CD8-positive, alpha-beta memory T cell (primary cell): ENCODE data around the gene ZMYND15. TPM values are rescaled to one million over a fixed set of nuclear protein-coding genes. Genes with fewer than 3 reads are reported as not detected.
A peak's percentile ranks its signal among the peaks of the same experiment; 100 is the strongest.
"Not testable (repeated sequence)": the region's sequence is repeated elsewhere in the genome, so short reads cannot be mapped to it uniquely, and the experiment has no call there.

ENCODE experiments used
- CTCF ChIA-PET: fragments of 350-600 bp; sonication (Branson Sonifier 250); formaldehyde crosslinking; loops from one replicate; lab custom pipeline; 2021; ENCODE audit warnings: antibody characterized with exemption; lab: Charles Lee
- POLR2A ChIA-PET: fragments of 350-600 bp; sonication (Branson Sonifier 250); formaldehyde crosslinking; loops from one replicate; lab custom pipeline; 2021; ENCODE audit warnings: antibody characterized with exemption; lab: Charles Lee
- DNase-seq, 5 donors: peaks; one replicate each; pipeline versions ENCODE4 v3.0.0 to v3.0.0-alpha.2; 2020 to 2022; ENCODE audit warnings: mixed read lengths in 1 of 5
- H3K27ac ChIP-seq: one replicate; pipeline ENCODE4 v1.7.0; 2013; ENCODE audit warnings: low read depth, mild to moderate bottlenecking, low read length, moderate library complexity
- H3K27me3 ChIP-seq: 2 replicates; pipeline ENCODE4 v1.7.0; 2013; ENCODE audit warnings: low read length, mild to moderate bottlenecking; ENCODE audit not compliant: insufficient read depth, poor library complexity, severe bottlenecking
- H3K36me3 ChIP-seq: 2 replicates; pipeline ENCODE4 v1.7.0; 2013; ENCODE audit warnings: mild to moderate bottlenecking, low read length, moderate library complexity; ENCODE audit not compliant: insufficient read depth
- H3K4me1 ChIP-seq: 2 replicates; pipeline ENCODE4 v1.7.0; 2013; ENCODE audit warnings: mild to moderate bottlenecking, low read length, moderate library complexity; ENCODE audit not compliant: insufficient read depth
- H3K4me3 ChIP-seq: 2 replicates; pipeline ENCODE4 v1.7.0; 2013; ENCODE audit warnings: mild to moderate bottlenecking, low read length
- H3K9me3 ChIP-seq: 2 replicates; pipeline ENCODE4 v1.7.0; 2013; ENCODE audit warnings: mild to moderate bottlenecking, low read length
- H3K27ac Mint-ChIP-seq, 8 donors: one replicate each; pipeline ENCODE4 v1.8.0; 2020 to 2021; ENCODE audit warnings: mixed read lengths in 8 of 8, mild to moderate bottlenecking in 6 of 8, inconsistent platforms in 3 of 8, moderate library complexity in 3 of 8
- H3K27me3 Mint-ChIP-seq, 2 donors: one replicate each; pipeline ENCODE4 v1.8.0; 2020 to 2021; ENCODE audit warnings: mixed read lengths in 2 of 2, mild to moderate bottlenecking in 1 of 2, moderate library complexity in 1 of 2
- H3K36me3 Mint-ChIP-seq, 3 donors: one replicate each; pipeline ENCODE4 v1.8.0; 2020 to 2021; ENCODE audit warnings: mixed read lengths in 3 of 3, inconsistent platforms in 1 of 3, mild to moderate bottlenecking in 1 of 3
- H3K4me1 Mint-ChIP-seq, 3 donors: one replicate each; pipeline ENCODE4 v1.8.0; 2020 to 2021; ENCODE audit warnings: mixed read lengths in 3 of 3, inconsistent platforms in 1 of 3, mild to moderate bottlenecking in 1 of 3
- H3K4me3 Mint-ChIP-seq, 7 donors: one replicate each; pipeline ENCODE4 v1.8.0; 2020 to 2021; ENCODE audit warnings: mixed read lengths in 7 of 7, mild to moderate bottlenecking in 6 of 7, moderate library complexity in 4 of 7, inconsistent platforms in 2 of 7
- H3K9me3 Mint-ChIP-seq, 5 donors: one replicate each; pipeline ENCODE4 v1.8.0; 2020 to 2022; ENCODE audit warnings: mixed read lengths in 5 of 5, mild to moderate bottlenecking in 3 of 5, moderate library complexity in 2 of 5, inconsistent platforms in 1 of 5
- polyA plus RNA-seq: library from polyadenylated mRNA; unstranded; fragments of 300-500 nt; fragmentation: Illumina TruSeq; gene quantifications from one replicate; pipeline ENCODE4 v1.2.3, GENCODE V29; 2021
- total RNA-seq, 2 experiments: library from RNA; stranded (reverse); gene quantifications; one replicate each; pipeline ENCODE4 v1.2.3, GENCODE V29; 2021

The ZMYND15 gene, protein sequence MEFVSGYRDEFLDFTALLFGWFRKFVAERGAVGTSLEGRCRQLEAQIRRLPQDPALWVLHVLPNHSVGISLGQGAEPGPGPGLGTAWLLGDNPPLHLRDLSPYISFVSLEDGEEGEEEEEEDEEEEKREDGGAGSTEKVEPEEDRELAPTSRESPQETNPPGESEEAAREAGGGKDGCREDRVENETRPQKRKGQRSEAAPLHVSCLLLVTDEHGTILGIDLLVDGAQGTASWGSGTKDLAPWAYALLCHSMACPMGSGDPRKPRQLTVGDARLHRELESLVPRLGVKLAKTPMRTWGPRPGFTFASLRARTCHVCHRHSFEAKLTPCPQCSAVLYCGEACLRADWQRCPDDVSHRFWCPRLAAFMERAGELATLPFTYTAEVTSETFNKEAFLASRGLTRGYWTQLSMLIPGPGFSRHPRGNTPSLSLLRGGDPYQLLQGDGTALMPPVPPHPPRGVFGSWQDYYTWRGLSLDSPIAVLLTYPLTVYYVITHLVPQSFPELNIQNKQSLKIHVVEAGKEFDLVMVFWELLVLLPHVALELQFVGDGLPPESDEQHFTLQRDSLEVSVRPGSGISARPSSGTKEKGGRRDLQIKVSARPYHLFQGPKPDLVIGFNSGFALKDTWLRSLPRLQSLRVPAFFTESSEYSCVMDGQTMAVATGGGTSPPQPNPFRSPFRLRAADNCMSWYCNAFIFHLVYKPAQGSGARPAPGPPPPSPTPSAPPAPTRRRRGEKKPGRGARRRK
- total RNA-seq (under 1 TPM in 1 of 2 experiments, not detected in 1; 0.09 TPM), polyA plus RNA-seq (not detected)

DNA sequence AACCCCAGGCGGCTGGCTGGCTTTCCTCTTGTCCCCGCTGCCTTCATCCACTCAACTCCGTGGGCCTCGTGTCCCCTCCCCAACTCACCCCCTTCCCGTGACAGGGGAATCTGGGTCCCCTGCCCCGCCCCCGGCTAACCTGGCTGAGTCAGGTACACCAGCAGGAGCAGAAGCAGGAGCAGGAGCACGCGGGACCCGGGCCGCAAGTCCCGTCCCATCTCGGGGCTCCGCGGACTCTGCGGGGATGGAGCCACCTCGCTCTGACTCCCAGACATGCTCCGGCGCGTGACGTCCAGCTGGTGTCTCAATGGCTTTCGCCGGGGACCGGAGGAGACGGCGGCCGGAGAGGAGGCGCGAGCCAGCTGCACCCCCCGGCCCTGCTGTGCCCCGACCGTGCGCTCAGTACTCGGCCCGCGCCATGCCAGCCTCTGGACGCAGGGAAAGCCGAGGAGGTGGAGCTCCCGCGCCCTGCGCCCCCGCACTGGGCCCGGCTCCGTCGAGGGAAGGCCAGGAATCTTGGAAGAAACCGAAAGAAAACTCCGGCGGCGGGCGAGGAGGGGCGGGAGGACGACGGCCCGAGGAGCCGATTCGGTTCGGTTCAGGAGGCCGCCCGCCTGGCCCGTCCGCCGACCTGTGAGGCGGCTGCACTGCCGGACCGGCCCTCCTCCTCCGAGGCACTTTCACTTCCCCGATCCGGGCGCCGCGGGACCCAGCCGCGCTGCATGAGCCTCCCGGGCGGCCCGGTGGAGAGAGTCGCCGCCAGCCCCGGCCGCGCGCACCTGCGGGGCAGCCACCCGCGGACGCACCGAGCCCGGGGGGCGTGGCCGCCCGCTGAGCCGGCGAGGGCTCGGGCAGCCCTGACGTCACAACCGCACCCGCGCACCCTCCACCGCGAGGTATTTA lies at the start of gene ZMYND15, which contains the start of gene CXCL16:
ZMYND15 (plus strand) TSS at position 712 of the 903 bp plus-strand sequence. CDS start 716 bp downstream, outside the sequence.
CXCL16 (minus strand) TSS at position 807 of the 903 bp plus-strand sequence; CDS start at position 218, 589 bp downstream.
- Mint-ChIP-seq H3K27ac (peak within 1 kb of the TSS; percentile 36 to 96 (median 90)), H3K27me3 (peaks cover 14% of the 10 kb centered on the region in 2 donors), H3K4me1 (peaks cover 17 to 19% (median 18%) of the 10 kb centered on the region in 3 donors), H3K9me3 (no peaks in the 10 kb centered on the region), H3K36me3 (peaks cover 0 to 6% (median 1%) of the 10 kb centered on the region in 3 donors), H3K4me3 (peak within 1 kb of the TSS; percentile 90 to 96 (median 94))
- Histone ChIP-seq H3K9me3 (no peaks in the 10 kb centered on the region), H3K27me3 (peaks cover 10% of the 10 kb centered on the region), H3K27ac (no peak within 1 kb of the TSS), H3K4me1 (peaks cover 18% of the 10 kb centered on the region), H3K4me3 (peak within 1 kb of the TSS; percentile 75), H3K36me3 (no peaks in the 10 kb centered on the region)
- peak; percentile 53 to 77 (median 69) for DNase-seq
- ChIA-PET CTCF (interaction anchor here (0.8 to 2.1 kb wide), 5 partner anchors 9 to 150 kb away, joined by 3 to 11 read pairs (median 3); partner anchors contain the start of genes ARRB2 and GLTPD2), POLR2A (no interaction called here)

DNA sequence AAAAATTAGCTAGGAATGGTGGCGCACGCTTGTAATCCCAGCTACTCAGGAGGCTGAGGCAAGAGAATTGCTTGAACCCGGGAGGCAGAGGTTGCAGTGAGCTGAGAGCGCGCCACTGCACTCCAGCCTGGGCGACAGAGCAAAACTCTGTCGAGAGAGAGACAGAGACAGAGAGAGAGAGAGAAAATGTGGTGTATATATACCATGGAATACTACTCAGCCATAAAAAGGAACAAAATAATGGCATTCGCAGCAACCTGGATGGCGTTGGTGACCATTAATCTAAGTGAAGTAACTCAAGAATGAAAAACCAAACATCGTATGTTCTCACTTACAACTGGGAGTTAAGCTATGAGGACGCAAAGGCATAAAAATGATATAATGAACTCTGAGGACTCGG lies 49.8 kb upstream of the ZMYND15 start:
- H3K9me3 Mint-ChIP-seq, H3K27me3 ChIP-seq, POLR2A ChIA-PET, H3K4me3 ChIP-seq, H3K27me3 Mint-ChIP-seq, H3K9me3 ChIP-seq, H3K27ac ChIP-seq, DNase-seq, H3K4me1 ChIP-seq, H3K27ac Mint-ChIP-seq, CTCF ChIA-PET: not testable (repeated sequence)
- Mint-ChIP-seq H3K36me3 (peaks cover 8 to 68% (median 29%) of the 10 kb centered on the region in 3 donors), H3K4me3 (peak overlapping the region in 1 of 7 donors; percentile 2), H3K4me1 (peaks cover 31 to 61% (median 39%) of the 10 kb centered on the region in 3 donors)
- H3K36me3 ChIP-seq, result peaks cover 22% of the 10 kb centered on the region

DNA sequence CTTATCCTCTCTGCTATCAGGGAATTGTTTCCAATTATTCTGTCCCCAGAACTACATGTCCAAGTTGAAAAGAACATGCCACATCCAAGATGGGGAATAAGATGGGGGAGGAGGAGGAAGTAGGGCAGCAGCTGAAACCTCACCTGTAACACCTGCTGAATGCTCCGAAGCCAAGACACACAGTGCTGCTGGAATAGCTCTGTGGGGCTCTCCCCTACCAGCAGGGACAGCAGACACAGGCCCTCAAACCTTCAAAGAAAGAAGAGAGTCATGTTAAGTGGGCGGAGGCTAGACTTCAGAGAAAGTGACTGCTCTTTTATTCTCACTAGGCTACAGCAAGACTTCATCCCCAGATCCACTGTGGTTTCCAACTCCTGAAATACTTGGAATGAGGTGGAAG lies 48.9 kb upstream of the ZMYND15 start:
- Mint-ChIP-seq H3K36me3 (peaks cover 8 to 61% (median 27%) of the 10 kb centered on the region in 3 donors), H3K27ac (peak overlapping the region in 2 of 8 donors; percentile 46 to 51), H3K9me3 (no peaks in the 10 kb centered on the region), H3K4me3 (no peak overlapping the region), H3K27me3 (no peaks in the 10 kb centered on the region), H3K4me1 (peaks cover 29 to 61% (median 39%) of the 10 kb centered on the region in 3 donors)
- H3K27ac ChIP-seq, result no peak overlapping the region
- no peaks in the 10 kb centered on the region for H3K9me3 ChIP-seq
- H3K4me3 ChIP-seq, result no peak overlapping the region
- ChIA-PET POLR2A (no interaction called here), CTCF (no interaction called here)
- peaks cover 18% of the 10 kb centered on the region for H3K36me3 ChIP-seq
- peaks cover 4% of the 10 kb centered on the region for H3K4me1 ChIP-seq
- no peak for DNase-seq
- H3K27me3 ChIP-seq, result no peaks in the 10 kb centered on the region

DNA sequence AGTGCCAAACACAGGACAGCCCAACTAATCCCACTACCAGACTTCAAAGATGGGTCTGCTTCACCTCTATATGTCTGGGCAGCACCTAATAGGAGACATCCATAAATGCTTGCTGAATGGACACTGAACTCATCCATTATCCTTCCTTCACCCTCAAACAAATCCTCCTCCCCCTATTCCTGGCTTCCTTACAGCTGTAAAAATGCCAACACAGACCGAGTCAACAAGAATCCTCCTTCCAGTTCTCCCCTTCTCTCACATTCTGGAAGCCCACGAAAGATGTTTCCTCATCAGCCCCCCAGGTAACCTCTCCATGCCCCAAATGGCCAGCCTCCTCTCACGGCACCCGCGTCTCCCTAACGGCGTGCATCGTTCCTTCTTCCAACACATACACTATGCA lies 47.9 kb upstream of the ZMYND15 start:
- DNase-seq, result no peak
- H3K36me3 Mint-ChIP-seq, result peaks cover 5 to 61% (median 25%) of the 10 kb centered on the region in 3 donors

DNA sequence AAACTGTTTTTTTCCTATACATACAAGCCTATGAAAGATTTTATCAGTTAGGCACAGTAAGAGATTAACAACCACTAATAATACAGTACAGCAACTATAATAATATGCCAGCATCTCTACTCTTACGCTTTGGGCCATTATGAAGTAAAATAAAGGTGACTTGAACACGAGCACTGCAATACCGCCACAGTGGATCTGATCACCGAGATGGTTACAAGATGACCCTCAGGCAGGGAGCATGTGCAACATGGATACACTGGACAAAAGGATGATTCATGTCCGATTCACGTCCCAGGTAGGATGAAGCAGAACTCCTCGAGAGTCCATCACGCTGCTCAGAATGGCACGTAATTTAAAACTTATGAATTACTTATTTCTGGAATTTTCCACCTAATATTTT lies 46.2 kb upstream of the ZMYND15 start:
- Histone ChIP-seq H3K27ac (no peak overlapping the region), H3K4me3 (no peak overlapping the region), H3K9me3 (no peaks in the 10 kb centered on the region), H3K27me3 (no peaks in the 10 kb centered on the region), H3K4me1 (peaks cover 17% of the 10 kb centered on the region), H3K36me3 (peaks cover 13% of the 10 kb centered on the region)
- POLR2A ChIA-PET, result no interaction called here
- H3K9me3 Mint-ChIP-seq, result no peaks in the 10 kb centered on the region
- CTCF ChIA-PET, result no interaction called here
- peaks cover 5 to 58% (median 25%) of the 10 kb centered on the region in 3 donors for H3K36me3 Mint-ChIP-seq
- H3K4me3 Mint-ChIP-seq, result no peak overlapping the region
- H3K27me3 Mint-ChIP-seq, result no peaks in the 10 kb centered on the region
- H3K27ac Mint-ChIP-seq, result peak overlapping the region in 5 of 8 donors; percentile 42 to 86 (median 57)
- DNase-seq, result no peak
- H3K4me1 Mint-ChIP-seq, result peaks cover 35 to 69% (median 41%) of the 10 kb centered on the region in 3 donors

More for the DNA sequence above, 47.9 kb upstream of the ZMYND15 start:
- Histone ChIP-seq H3K36me3 (peaks cover 13% of the 10 kb centered on the region), H3K9me3 (no peaks in the 10 kb centered on the region), H3K4me3 (no peak overlapping the region), H3K27ac (no peak overlapping the region), H3K27me3 (no peaks in the 10 kb centered on the region), H3K4me1 (peaks cover 13% of the 10 kb centered on the region)
- Mint-ChIP-seq H3K9me3 (no peaks in the 10 kb centered on the region), H3K4me3 (no peak overlapping the region), H3K27ac (peak overlapping the region in 2 of 8 donors; percentile 6 to 83), H3K27me3 (no peaks in the 10 kb centered on the region), H3K4me1 (peaks cover 35 to 66% (median 41%) of the 10 kb centered on the region in 3 donors)
- POLR2A ChIA-PET, result interaction anchor here (0.5 kb wide), 1 partner anchor 9 kb away, joined by 4 read pairs; no protein-coding TSS in a partner anchor
- CTCF ChIA-PET, result interaction anchor here (1.6 kb wide), 1 partner anchor 18 kb away, joined by 5 read pairs; the partner anchor contains the start of gene ARRB2

DNA sequence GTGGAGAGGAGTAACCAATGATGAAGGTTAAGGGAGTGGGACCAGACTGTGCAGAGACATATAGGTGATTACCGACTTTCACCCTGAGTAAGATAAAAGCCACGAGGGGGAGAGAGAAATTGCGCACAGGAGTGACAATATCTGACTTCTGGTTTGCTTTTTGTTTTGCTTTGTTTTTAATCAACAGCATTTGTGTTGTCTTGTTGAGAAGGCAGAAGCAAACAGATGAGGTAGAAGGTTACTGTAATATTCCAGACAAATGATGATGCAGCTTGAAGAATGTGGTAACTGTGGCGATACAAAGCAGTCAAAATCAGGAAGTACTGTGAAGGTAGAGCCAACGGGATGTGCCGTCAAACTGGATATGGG lies 43.2 kb upstream of the ZMYND15 start:
- peaks cover 28 to 63% (median 29%) of the 10 kb centered on the region in 3 donors for H3K4me1 Mint-ChIP-seq
- DNase-seq, result peak in 1 of 5 donors; percentile 53
- POLR2A ChIA-PET, result interaction anchor here (1.5 kb wide), 1 partner anchor 13 kb away, joined by 3 read pairs; no protein-coding TSS in a partner anchor
- H3K27ac Mint-ChIP-seq, result peak overlapping the region; percentile 92 to 99 (median 96)
- no peaks in the 10 kb centered on the region for H3K9me3 ChIP-seq
- no peaks in the 10 kb centered on the region for H3K9me3 Mint-ChIP-seq
- H3K4me1 ChIP-seq, result peaks cover 18% of the 10 kb centered on the region
- H3K36me3 ChIP-seq, result peaks cover 7% of the 10 kb centered on the region
- no peaks in the 10 kb centered on the region for H3K27me3 Mint-ChIP-seq
- H3K4me3 Mint-ChIP-seq, result peak overlapping the region; percentile 72 to 85 (median 77)
- peak overlapping the region; percentile 16 for H3K4me3 ChIP-seq
- H3K27ac ChIP-seq, result peak overlapping the region; percentile 67
- peaks cover 0 to 35% (median 5%) of the 10 kb centered on the region in 3 donors for H3K36me3 Mint-ChIP-seq
- H3K27me3 ChIP-seq, result no peaks in the 10 kb centered on the region
- CTCF ChIA-PET, result no interaction called here

DNA sequence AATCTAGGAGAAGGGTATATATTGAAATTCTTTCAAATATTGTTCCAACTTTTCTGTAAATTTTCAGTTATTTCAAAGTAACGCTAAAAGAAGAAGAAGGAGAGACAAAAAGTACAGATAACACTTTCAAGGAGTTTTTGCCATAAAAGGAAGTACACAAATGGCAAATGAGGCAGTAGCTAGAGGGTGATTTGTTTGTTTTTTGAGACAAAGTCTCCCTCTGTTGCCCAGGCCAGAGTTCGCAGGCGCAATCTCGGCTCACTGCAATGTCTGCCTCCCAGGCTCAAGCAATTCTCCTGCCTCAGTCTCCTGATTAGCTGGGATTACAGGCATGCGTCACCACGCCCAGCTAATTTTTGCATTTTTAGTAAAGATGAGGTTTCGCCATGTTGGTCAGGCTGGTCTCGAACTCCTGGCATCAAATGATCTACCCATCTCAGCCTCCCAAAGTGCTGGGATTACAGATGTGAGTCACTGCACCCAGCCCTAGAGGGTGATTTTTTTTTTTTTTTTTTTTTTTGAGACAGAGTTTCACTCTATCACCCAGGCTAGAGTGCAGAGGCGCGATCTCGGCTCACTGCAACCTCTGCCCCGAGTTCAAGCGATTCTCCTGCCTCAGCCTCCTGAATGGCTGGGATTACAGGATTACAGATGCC lies 40.1 kb upstream of the ZMYND15 start:
- H3K27ac ChIP-seq, CTCF ChIA-PET, H3K4me3 ChIP-seq, H3K27me3 ChIP-seq, H3K9me3 Mint-ChIP-seq, H3K27me3 Mint-ChIP-seq, H3K36me3 ChIP-seq, POLR2A ChIA-PET, H3K4me3 Mint-ChIP-seq, H3K9me3 ChIP-seq, DNase-seq: not testable (repeated sequence)
- H3K4me1 ChIP-seq, result peaks cover 37% of the 10 kb centered on the region
- Mint-ChIP-seq H3K27ac (peak overlapping the region in 5 of 8 donors; percentile 5 to 92 (median 29)), H3K36me3 (peaks cover 0 to 20% (median 5%) of the 10 kb centered on the region in 3 donors), H3K4me1 (peaks cover 38 to 70% (median 46%) of the 10 kb centered on the region in 3 donors)
